ENCODE results near the gene AFAP1L2.

- TF ChIP-seq CTCF (IDR thresholded peaks at IDR 0.05) (no peak), POLR2A (IDR thresholded peaks at IDR 0.05) (no peak)
Measured at GRCh38 chr10:114389426-114389825, 14.9 kb downstream of the AFAP1L2 start.
